PC-3 (cell line): ENCODE results near the gene DIPK1C. TPM values are rescaled to one million over a fixed set of nuclear protein-coding genes. Genes with fewer than 3 reads are reported as not detected.

Experiments
- ATAC-seq: fragments of 200-7000 bp; cut with Tn5 transposase; 2 replicates; pipeline ENCODE4 v1.9.1; 2020; ENCODE audit warnings: mild to moderate bottlenecking, moderate library complexity
- BruUV-seq: library from RNA; stranded (reverse); fragments of 400-500 nt; replicated peaks from 2 replicates; lab custom pipeline; 2021; lab: Mats Ljungman, UMichigan
- CTCF ChIA-PET: fragments of 300-600 bp; sonication (Branson Sonifier 250); formaldehyde crosslinking; loops from one replicate; lab custom pipeline; 2022; ENCODE audit warnings: antibody characterized with exemption; lab: Charles Lee
- POLR2A ChIA-PET: fragments of 300-600 bp; sonication (Branson Sonifier 250); formaldehyde crosslinking; loops from one replicate; lab custom pipeline; 2022; ENCODE audit warnings: antibody characterized with exemption; ENCODE audit not compliant: unreplicated experiment; lab: Charles Lee
- DNase-seq: peaks from one replicate; pipeline ENCODE4 v3.0.0-alpha.2; 2015
- H2AFZ ChIP-seq: fragments of 300-600 bp; sonication (generic); 2 replicates; pipeline ENCODE4 v1.6.0; 2016; ENCODE audit warnings: antibody characterized with exemption, low read length
- H3F3A ChIP-seq: fragments of 300-600 bp; sonication (generic); one replicate; pipeline ENCODE4 v1.6.0; 2017; ENCODE audit warnings: antibody characterized with exemption, low read length, control low read depth, mild to moderate bottlenecking; ENCODE audit not compliant: unreplicated experiment
- H3K27ac ChIP-seq: fragments of 300-600 bp; sonication (generic); 2 replicates; pipeline ENCODE4 v1.5.1; 2016; ENCODE audit warnings: mild to moderate bottlenecking, low read length
- H3K27me3 ChIP-seq: fragments of 300-600 bp; sonication (generic); 2 replicates; pipeline ENCODE4 v1.6.1; 2016; ENCODE audit warnings: low read length, mixed read lengths
- H3K36me3 ChIP-seq: fragments of 300-600 bp; sonication (generic); 2 replicates; pipeline ENCODE4 v1.6.1; 2016; ENCODE audit warnings: low read depth, mixed run types, low read length, mixed read lengths
- H3K4me1 ChIP-seq: fragments of 300-600 bp; sonication (generic); 2 replicates; pipeline ENCODE4 v1.5.1; 2016; ENCODE audit warnings: low read length; ENCODE audit not compliant: insufficient read depth
- H3K4me2 ChIP-seq: fragments of 300-600 bp; sonication (generic); 2 replicates; pipeline ENCODE4 v1.6.0; 2016; ENCODE audit warnings: low read length
- H3K4me3 ChIP-seq: fragments of 300-600 bp; sonication (generic); 2 replicates; pipeline ENCODE4 v1.5.1; 2016; ENCODE audit warnings: mild to moderate bottlenecking, low read length, mixed read lengths
- H3K79me2 ChIP-seq: fragments of 300-600 bp; sonication (generic); 2 replicates; pipeline ENCODE4 v1.6.1; 2017; ENCODE audit warnings: low read length, mixed read lengths
- H3K9ac ChIP-seq: fragments of 300-600 bp; sonication (generic); 2 replicates; pipeline ENCODE4 v1.6.0; 2016; ENCODE audit warnings: mild to moderate bottlenecking, low read length
- H3K9me2 ChIP-seq: fragments of 300-600 bp; sonication (generic); replicated peaks from 2 replicates; pipeline ENCODE4 v1.6.1; 2016; ENCODE audit warnings: mixed run types, low read length, mixed read lengths
- H3K9me3 ChIP-seq: fragments of 300-600 bp; sonication (generic); 2 replicates; pipeline ENCODE4 v1.6.1; 2016; ENCODE audit warnings: low read length, mixed read lengths
- H4K20me1 ChIP-seq: fragments of 300-600 bp; sonication (generic); 2 replicates; pipeline ENCODE4 v1.6.1; 2016; ENCODE audit warnings: low read length, mixed read lengths
- CTCF ChIP-seq: fragments of 300-600 bp; sonication (generic); conservative IDR thresholded peaks from 2 replicates; pipeline ENCODE4 v1.5.1; 2017; ENCODE audit warnings: antibody characterized with exemption, low read depth, mild to moderate bottlenecking, low read length
- EZH2 ChIP-seq: fragments of 300-600 bp; sonication (generic); IDR thresholded peaks from one replicate; pipeline ENCODE4 v1.6.1; 2017; ENCODE audit warnings: antibody characterized with exemption, mild to moderate bottlenecking, low read length; ENCODE audit not compliant: unreplicated experiment
- EZH2phosphoT487 ChIP-seq: fragments of 300-600 bp; sonication (generic); IDR thresholded peaks from 2 replicates; pipeline ENCODE4 v1.6.1; 2018; ENCODE audit warnings: mild to moderate bottlenecking, antibody characterized with exemption, low read length, borderline replicate concordance
- intact Hi-C: fragments of 100-400 bp; cut with micrococcal nuclease; formaldehyde crosslinking; loops from 2 replicates; pipeline ENCODE4 v1.9.0; 2023
- total RNA-seq: library from RNA; depleted of rRNA; stranded (reverse); fragments of >200 nt; gene quantifications from 2 replicates; pipeline ENCODE4 v1.2.3, GENCODE V29; 2014

Gene DIPK1C
- total RNA-seq, 1 experiment from 2014 or later = not detected

- Histone ChIP-seq H3K36me3 (no peaks in the 10 kb centered on the region), H3K79me2 (no peaks in the 10 kb centered on the region), H4K20me1 (no peaks in the 10 kb centered on the region), H2AFZ (no peak overlapping the region), H3K4me3 (no peak overlapping the region), H3K27me3 (peaks cover 73% of the 10 kb centered on the region), H3K9ac (no peak overlapping the region), H3K4me2 (no peak overlapping the region), H3K9me3 (no peaks in the 10 kb centered on the region), H3K9me2 (no peaks in the 10 kb centered on the region), H3K4me1 (no peaks in the 10 kb centered on the region), H3F3A (no peaks in the 10 kb centered on the region), H3K27ac (no peak overlapping the region)
- TF ChIP-seq CTCF = no peak
- no peak for TF ChIP-seq EZH2phosphoT487
- TF ChIP-seq EZH2 = no peak
- CTCF ChIA-PET = no interaction called here
- intact Hi-C loops = no loop called here
- BruUV-seq = no TSS peak
- ATAC-seq (no peak), DNase-seq (no peak)
- POLR2A ChIA-PET = no interaction called here
These were observed 56.3 kb downstream of the DIPK1C start for GRCh38 chr18:74400813-74401212.

GRCh38 chr18:74399091-74399887 is 57.8 kb downstream of the DIPK1C start:
- H3K4me3 ChIP-seq = no peak overlapping the region
- H3K27ac ChIP-seq = no peak overlapping the region
- ChIA-PET CTCF (interaction anchor here (0.6 kb wide), 1 partner anchor 26 kb away, joined by 3 read pairs; no protein-coding TSS in a partner anchor), POLR2A (no interaction called here)
- no peak for ATAC-seq
- no peaks in the 10 kb centered on the region for H3F3A ChIP-seq
- no peaks in the 10 kb centered on the region for H4K20me1 ChIP-seq
- H3K4me2 ChIP-seq = no peak overlapping the region
- H2AFZ ChIP-seq = no peak overlapping the region
- no peaks in the 10 kb centered on the region for H3K9me3 ChIP-seq
- TF ChIP-seq CTCF (no peak), EZH2phosphoT487 (no peak), EZH2 (no peak)
- H3K36me3 ChIP-seq = no peaks in the 10 kb centered on the region
- no peaks in the 10 kb centered on the region for H3K79me2 ChIP-seq
- H3K9ac ChIP-seq = no peak overlapping the region
- H3K27me3 ChIP-seq = peaks cover 77% of the 10 kb centered on the region
- intact Hi-C loops = no loop called here
- BruUV-seq = no TSS peak
- no peaks in the 10 kb centered on the region for H3K4me1 ChIP-seq
- no peak for DNase-seq
- H3K9me2 ChIP-seq = no peaks in the 10 kb centered on the region

- Histone ChIP-seq H3K4me1 (no peaks in the 10 kb centered on the region), H3K9ac (no peak overlapping the region), H2AFZ (no peak overlapping the region), H3K27ac (no peak overlapping the region), H3K79me2 (no peaks in the 10 kb centered on the region), H3F3A (no peaks in the 10 kb centered on the region), H3K9me2 (no peaks in the 10 kb centered on the region), H3K4me2 (no peak overlapping the region), H3K27me3 (peaks cover 88% of the 10 kb centered on the region), H3K36me3 (no peaks in the 10 kb centered on the region), H3K9me3 (no peaks in the 10 kb centered on the region), H4K20me1 (no peaks in the 10 kb centered on the region), H3K4me3 (no peak overlapping the region)
- ChIA-PET POLR2A (no interaction called here), CTCF (no interaction called here)
- peak; percentile 57; the same call in 1 of the 2 replicates for ATAC-seq
- no peak for DNase-seq
- intact Hi-C loops = loop anchor here (1.0 kb wide), 1 partner anchor 155 kb away; no protein-coding TSS in a partner anchor
- TF ChIP-seq EZH2phosphoT487 (no peak), CTCF (peak; percentile 17; the same call in 1 of the 2 replicates), EZH2 (no peak)
- BruUV-seq = no TSS peak
These were observed 59.5 kb downstream of the DIPK1C start for GRCh38 chr18:74397572-74397971.
